DMS114 treated with DMSO at 0.1 percent for 48 hours (cell line): ENCODE results near the gene LGALS1.
"Not testable (repeated sequence)": the region's sequence is repeated elsewhere in the genome, so short reads cannot be mapped to it uniquely, and the experiment has no call there.

Experiments
- DNase-seq: peaks from one replicate; lab custom pipeline; 2025; ENCODE audit not compliant: unreplicated experiment; lab: John Stamatoyannopoulos, UW

Gene LGALS1

DNA sequence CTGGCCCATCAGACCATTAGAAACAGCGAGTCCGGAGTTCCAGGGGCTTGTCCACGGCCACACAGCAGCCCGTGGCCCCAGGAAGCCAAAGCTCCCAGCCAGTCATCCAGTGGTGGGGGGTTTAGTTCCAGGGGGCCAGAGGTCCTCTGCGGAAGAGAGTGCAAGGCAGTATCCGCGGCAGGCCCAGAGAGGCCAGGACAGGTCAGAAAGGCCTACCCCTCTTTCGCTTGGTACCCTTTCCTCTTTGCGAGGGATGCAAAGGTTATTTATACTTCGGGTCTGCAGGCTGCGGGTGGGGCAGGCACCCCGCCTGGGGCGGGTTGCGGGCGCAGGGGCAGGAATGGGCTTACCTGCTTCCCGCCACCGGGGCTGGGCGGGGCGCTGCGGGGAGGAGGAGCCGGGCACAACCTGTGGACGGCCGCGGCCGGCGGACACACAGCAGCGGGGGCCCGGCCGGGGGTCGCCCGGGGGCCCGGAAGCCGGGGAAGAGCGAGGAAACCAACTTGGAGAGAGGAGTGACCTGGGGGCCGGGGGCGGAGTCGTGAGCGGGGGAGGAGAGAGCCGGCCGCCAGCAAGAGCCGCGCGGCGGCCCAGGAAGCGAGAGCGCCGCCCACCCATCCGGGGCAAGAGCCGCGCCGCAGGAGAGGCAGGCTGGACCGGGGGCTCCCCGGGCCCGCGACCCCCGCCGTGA lies 36.2 kb upstream of the LGALS1 start, which contains the start of gene SH3BP1:
TSS of gene SH3BP1 (plus strand) at position 600 of the 691 bp plus-strand sequence. CDS start 119 bp downstream, outside the sequence.
- DNase-seq: no peak

DNA sequence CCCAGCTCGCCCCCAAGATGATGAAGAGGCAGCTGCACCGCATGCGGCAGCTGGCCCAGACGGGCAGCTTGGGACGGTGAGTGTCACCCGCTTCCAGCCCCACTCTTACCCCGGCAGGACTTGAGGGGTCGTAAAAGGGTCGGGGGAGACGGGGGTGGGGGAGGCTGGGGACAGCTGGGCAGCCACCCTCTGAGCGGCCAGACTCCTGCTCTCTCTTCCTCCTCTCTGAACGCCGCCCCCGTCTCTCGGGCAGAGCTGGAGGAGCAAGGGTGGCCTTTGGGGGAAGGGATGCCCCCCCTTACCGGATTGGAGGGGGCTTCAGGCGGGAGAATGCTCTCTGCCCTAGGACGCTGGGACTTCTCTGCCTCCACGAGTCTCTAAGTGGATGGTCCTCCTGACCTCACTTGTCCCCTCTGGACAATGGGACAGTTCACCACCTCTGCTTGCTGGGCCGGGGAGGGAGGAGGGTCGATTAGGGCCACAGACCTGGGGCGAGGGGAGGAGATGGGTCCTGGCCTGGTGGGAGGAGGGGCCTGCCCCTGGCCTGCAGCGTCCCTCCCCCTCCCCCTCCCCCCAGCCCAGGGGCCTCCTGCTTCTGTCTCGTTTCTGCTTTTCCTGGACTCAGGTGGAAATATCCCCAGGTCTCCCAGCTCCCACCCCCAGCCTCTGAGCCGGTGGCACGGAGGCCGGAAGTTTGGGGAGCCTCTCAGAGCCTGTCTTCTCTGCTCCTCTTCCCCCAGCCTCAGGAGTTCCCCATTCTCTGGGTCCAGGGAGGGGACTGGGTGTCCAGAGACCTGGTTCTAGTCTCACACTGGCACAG lies 35.5 kb upstream of the LGALS1 start:
- DNase-seq: no peak

GRCh38 chr22:37640591-37641560 lies 34.6 kb upstream of the LGALS1 start:
- DNase-seq: no peak

DNA sequence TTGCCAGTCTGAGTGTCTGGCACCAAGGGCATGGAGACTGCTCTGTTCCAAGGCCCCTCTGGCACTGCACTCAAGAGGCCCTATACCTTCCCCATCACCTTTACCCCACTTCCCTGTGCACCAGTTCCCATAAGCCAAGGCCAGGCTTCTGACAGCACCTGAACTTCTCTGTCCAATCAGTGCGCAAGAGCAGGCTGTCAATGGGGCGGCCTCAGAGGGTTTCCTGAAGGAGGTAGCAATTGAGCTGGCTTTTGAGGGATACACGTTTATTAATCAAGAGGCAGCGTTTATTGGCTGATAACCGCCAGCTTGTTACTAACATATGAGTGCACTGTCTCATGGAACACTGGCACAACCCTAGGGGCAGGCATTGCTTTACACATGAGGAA lies 33.9 kb upstream of the LGALS1 start:
- no peak for DNase-seq

DNA sequence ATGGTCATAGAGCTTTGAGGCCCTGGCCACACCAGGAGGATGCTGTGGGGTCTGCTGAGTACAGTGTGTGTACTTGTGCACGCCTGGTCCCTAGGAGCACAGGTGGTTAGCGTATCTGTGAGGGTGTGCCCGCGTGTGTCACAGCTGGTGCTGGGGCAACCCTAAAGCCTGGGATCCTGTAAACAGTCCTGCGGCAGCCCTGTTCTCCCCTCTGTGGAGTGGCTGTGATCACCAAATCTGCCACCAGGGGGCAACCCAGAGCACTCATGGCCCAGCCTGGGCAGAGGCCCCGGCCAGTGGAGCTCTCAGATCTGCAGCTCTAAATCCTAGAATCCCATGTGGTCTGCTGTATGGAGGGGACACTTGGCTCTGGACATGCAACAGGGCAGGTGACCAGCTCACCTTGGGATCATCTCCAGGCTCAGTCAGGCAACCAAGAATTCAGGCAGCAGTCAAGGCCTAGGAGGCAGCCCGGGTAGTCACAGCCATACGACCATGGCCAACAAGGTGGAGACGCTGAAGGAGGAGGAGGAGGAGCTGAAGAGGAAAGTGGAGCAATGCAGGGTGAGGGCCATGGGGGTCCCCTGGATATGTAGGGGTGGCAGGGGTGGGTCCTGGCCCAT lies 32.1 kb upstream of the LGALS1 start:
- DNase-seq: peak; percentile 51

GRCh38 chr22:37647317-37647716 lies 28.1 kb upstream of the LGALS1 start:
- no peak for DNase-seq

DNA sequence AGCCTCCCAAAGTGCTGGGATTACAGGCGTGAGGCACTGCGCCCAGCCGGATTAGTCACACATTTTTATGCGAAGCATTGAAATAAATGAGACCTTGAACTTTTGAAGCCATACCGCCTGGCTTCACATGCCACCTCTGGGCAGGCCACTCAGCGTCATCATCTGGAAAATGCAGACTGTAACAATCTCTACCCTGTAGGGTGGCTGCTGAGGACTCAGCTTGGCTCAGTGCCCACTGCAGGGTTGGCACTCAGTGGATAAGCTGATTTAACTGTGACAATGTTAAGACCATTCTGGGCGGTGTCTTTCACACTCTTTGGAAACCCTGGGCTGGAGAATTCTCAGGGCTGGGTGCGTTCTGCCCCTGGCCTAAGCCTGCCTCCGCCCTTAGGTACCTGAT lies 27.5 kb upstream of the LGALS1 start:
- no peak for DNase-seq

DNA sequence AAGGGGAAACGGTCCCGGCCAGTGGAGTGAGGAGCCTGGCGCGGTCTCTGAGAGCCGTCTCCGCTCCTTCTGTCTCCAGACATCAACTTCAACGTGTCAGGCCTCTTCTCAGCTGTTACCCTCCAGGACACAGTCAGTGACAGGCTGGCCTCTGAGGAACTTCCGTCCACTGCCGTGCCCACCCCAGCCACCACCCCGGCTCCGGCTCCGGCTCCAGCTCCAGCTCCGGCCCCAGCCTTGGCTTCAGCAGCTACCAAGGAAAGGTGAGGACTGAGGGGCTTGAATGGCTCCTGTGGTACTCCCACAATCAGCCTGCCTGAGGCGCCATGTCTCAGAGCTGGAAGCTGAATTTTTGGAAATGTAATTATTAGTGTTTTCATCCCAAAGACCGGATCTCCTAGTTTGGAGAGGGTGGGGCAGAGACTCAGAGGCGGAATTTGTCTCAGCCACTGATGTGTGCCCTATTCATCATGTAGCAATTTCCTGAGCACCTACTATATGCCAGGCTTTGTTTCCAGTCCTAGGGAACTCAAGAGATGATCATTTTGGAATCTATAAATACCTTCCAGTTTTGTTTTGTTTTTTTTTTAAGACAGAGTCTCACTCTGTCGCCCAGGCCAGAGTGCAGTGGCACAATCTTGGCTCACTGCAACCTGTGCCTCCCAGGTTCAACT lies 24.8 kb upstream of the LGALS1 start:
- no peak for DNase-seq

- no peak for DNase-seq
Observed at GRCh38 chr22:37654563-37655251, 20.7 kb upstream of the LGALS1 start.

DNA sequence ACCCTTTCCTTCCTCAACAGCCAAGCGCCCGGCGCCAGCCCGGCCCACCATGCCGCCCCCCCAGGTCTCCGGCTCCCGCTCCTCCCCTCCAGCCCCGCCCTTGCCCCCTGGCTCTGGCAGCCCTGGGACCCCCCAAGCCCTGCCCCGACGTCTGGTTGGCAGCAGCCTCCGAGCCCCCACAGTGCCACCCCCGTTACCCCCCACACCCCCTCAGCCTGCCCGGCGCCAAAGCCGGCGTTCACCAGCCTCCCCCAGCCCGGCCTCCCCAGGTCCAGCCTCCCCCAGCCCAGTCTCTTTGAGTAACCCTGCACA lies 20.2 kb upstream of the LGALS1 start:
- no peak for DNase-seq

DNA sequence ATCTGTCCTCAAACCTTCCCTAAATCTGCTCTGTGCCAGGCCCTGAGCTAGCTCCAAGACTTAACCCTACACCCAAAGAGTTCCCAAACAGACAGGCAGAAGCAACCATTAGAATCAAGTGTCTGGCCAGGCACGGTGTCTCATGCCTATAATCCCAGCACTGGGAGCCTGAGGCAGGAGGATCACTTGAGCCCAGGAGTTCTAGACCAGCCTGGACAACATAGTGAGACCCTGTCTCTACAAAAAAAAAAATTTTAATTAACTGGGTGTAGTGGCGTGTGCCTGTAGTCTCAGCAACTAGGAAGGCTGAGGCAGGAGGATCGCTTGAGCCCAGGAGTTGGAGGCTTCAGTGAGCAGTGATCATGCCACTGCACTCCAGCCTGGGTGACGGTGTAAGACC lies 18.9 kb upstream of the LGALS1 start:
- DNase-seq: not testable (repeated sequence)

GRCh38 chr22:37657590-37658132 lies 17.8 kb upstream of the LGALS1 start:
- DNase-seq: no peak

GRCh38 chr22:37658133-37659065 lies 17.0 kb upstream of the LGALS1 start, which contains the start of gene PDXP:
TSS of gene PDXP (plus strand) at chr22:37658723. CDS start at chr22:37658783, 60 bp downstream.
- DNase-seq: peak; percentile 99

- DNase-seq: no peak
Observed at GRCh38 chr22:37659066-37659896, 16.2 kb upstream of the LGALS1 start.

- DNase-seq: no peak
Observed at GRCh38 chr22:37659897-37660708, 15.3 kb upstream of the LGALS1 start.

DNA sequence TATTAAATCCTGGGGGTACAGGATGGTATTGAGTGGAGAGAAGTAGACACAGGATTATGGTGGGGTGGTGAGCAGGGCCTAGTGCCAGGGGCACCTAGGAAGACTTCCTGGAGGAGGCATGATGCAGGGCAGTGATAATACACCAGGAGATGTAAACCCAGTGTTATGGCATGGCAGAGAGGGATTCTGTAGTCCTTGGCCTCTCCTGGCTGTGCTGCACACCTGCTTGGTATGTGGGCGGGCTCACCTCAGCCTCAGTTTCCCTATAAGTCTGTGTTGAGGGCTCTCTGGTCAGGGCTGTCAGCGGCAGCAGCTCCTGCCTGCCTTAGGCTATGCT lies 14.8 kb upstream of the LGALS1 start:
- DNase-seq: no peak
